Skeletal muscle satellite cell (primary cell): ENCODE results near the gene MS4A14. TPM values are rescaled to one million over a fixed set of nuclear protein-coding genes. Genes with fewer than 3 reads are reported as not detected.
"Not testable (repeated sequence)": the region's sequence is repeated elsewhere in the genome, so short reads cannot be mapped to it uniquely, and the experiment has no call there.

Experiments
- H3K27me3 ChIP-seq: 2 replicates; pipeline ENCODE4 v1.7.0; 2013; ENCODE audit warnings: low read length; ENCODE audit not compliant: control insufficient read depth, insufficient read depth
- H3K36me3 ChIP-seq: 2 replicates; pipeline ENCODE4 v1.7.0; 2013; ENCODE audit warnings: mild to moderate bottlenecking, control low read depth, low read length; ENCODE audit not compliant: insufficient read depth
- H3K4me1 ChIP-seq: 2 replicates; pipeline ENCODE4 v1.7.0; 2013; ENCODE audit warnings: low read length; ENCODE audit not compliant: control insufficient read depth, insufficient read depth
- H3K4me2 ChIP-seq: 2 replicates; pipeline ENCODE4 v1.7.0; 2013; ENCODE audit warnings: mild to moderate bottlenecking, low read length
- H3K4me3 ChIP-seq: 2 replicates; pipeline ENCODE4 v1.7.0; 2013; ENCODE audit warnings: low read length
- H3K9ac ChIP-seq: 2 replicates; pipeline ENCODE4 v1.7.0; 2013; ENCODE audit warnings: mild to moderate bottlenecking, low read depth, low read length, moderate library complexity
- H3K9me3 ChIP-seq: replicated peaks from 2 replicates; pipeline ENCODE4 v1.7.0; 2013; ENCODE audit warnings: mild to moderate bottlenecking, control low read depth, low read length
- total RNA-seq: library from RNA; depleted of rRNA; stranded (reverse); fragments of >200 nt; gene quantifications from 2 replicates; pipeline ENCODE4 v1.2.3, GENCODE V29; 2012; rRNA removed

The MS4A14 gene
- total RNA-seq, result not detected in 2 replicates

- no peaks in the 10 kb centered on the region for H3K27me3 ChIP-seq
- H3K4me2 ChIP-seq, result no peak within 1 kb of the TSS
- no peak within 1 kb of the TSS for H3K4me3 ChIP-seq
- no peaks in the 10 kb centered on the region for H3K36me3 ChIP-seq
- H3K9me3 ChIP-seq, result peaks cover 3% of the 10 kb centered on the region
- no peak within 1 kb of the TSS for H3K9ac ChIP-seq
- H3K4me1 ChIP-seq, result no peaks in the 10 kb centered on the region
These were observed at the start of gene MS4A14 for GRCh38 chr11:60396382-60396781. Gene MS4A14 (plus strand): TSS chr11:60396459. CDS start chr11:60396579, 120 bp downstream.

DNA sequence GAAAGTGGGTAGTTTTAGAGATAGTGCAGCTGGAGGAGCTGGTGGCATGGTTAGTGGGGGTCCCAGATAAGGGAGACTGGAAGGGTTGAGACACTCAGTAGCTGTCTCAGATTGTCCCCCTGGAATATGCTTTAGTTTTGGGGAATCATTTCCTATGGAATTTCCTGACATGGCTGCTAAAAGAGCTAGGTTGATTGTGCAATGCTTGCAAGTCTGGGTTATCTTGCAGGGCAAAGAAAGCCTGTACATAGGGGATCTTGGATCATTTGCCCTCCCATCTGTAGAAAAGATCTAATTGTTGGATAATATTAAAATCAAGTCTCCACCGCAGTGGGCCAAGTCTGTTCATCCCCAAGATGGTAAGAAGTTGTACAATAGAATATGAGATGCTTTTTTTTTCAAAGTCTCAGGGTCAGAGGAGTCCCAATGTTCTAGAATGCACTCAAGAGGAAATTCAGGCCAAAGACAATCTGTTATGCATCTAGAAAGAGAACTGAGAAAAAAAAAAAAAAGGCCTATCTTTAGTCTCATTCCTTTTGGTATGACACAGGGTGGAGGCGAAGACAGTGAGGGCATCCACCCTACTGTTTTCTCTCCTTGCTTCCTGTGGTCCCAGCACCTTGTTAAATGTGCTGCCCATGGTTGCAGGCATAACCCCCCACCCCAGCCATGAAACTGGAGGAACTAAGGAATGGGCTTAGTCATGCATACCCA, 49.0 kb upstream of the MS4A14 start:
- Histone ChIP-seq H3K4me2 (no peak overlapping the region), H3K4me3 (no peak overlapping the region), H3K9ac (no peak overlapping the region), H3K36me3 (no peaks in the 10 kb centered on the region), H3K4me1 (no peaks in the 10 kb centered on the region), H3K27me3 (no peaks in the 10 kb centered on the region), H3K9me3 (no peaks in the 10 kb centered on the region)

DNA sequence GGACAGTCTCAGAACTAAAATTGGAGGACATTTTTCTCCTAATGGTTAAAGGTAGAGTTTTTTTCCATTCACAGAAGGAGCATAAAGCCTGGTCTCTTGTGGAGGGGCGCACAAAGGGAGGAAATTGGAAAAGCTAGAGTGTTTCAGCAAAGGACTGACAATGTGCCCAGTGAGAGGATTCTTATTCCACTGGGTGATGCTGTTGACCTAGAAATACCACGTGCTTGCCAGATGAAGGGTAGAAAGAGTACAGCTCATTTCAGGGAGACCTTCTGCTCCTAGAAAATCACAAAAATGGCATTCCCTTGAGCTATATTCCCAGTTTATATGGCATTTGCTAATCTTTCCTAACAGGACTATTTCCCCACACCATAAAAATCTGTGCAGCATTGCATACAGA, 48.1 kb upstream of the MS4A14 start:
- Histone ChIP-seq H3K9ac (no peak overlapping the region), H3K36me3 (no peaks in the 10 kb centered on the region)

GRCh38 chr11:60349990-60350389, 46.3 kb upstream of the MS4A14 start:
- H3K4me3 ChIP-seq, result no peak overlapping the region
- H3K27me3 ChIP-seq, result no peaks in the 10 kb centered on the region
- peaks cover 3% of the 10 kb centered on the region for H3K9me3 ChIP-seq
- H3K4me1 ChIP-seq, result no peaks in the 10 kb centered on the region
- no peak overlapping the region for H3K4me2 ChIP-seq
- no peak overlapping the region for H3K9ac ChIP-seq
- H3K36me3 ChIP-seq, result no peaks in the 10 kb centered on the region

More for the DNA sequence above, 48.1 kb upstream of the MS4A14 start:
- H3K4me2 ChIP-seq, result no peak overlapping the region
- no peaks in the 10 kb centered on the region for H3K27me3 ChIP-seq
- H3K9me3 ChIP-seq, result no peaks in the 10 kb centered on the region
- H3K4me3 ChIP-seq, result no peak overlapping the region
- no peaks in the 10 kb centered on the region for H3K4me1 ChIP-seq

GRCh38 chr11:60357771-60358170, 38.5 kb upstream of the MS4A14 start:
- H3K4me3 ChIP-seq, result no peak overlapping the region
- no peaks in the 10 kb centered on the region for H3K36me3 ChIP-seq
- H3K9ac ChIP-seq, result no peak overlapping the region
- H3K4me2 ChIP-seq, result no peak overlapping the region
- peaks cover 3% of the 10 kb centered on the region for H3K9me3 ChIP-seq
- H3K4me1 ChIP-seq, result no peaks in the 10 kb centered on the region
- H3K27me3 ChIP-seq, result no peaks in the 10 kb centered on the region

DNA sequence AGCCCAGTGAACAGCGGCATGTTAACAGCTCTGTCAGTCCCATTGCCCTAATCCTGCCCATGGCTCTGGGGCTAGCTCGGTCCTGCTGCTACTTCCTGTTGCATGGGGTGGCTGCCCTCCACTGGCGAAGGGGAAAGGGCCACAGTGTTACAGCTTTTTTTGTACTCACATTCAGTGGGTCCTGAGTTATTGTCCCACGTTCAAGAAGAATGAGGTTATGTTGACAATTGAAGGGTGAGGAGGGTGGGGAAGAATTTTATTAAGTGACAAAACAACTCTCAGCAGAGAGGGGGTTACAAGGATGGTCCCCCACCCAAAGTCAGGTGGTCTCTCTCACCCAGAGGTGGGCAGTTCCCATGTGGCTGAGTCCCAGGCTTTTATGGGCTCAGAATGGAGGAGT, 35.6 kb upstream of the MS4A14 start:
- Histone ChIP-seq H3K4me2 (no peak overlapping the region), H3K27me3 (no peaks in the 10 kb centered on the region), H3K9ac (no peak overlapping the region), H3K4me1 (no peaks in the 10 kb centered on the region), H3K4me3 (no peak overlapping the region), H3K36me3 (no peaks in the 10 kb centered on the region), H3K9me3 (no peaks in the 10 kb centered on the region)

DNA sequence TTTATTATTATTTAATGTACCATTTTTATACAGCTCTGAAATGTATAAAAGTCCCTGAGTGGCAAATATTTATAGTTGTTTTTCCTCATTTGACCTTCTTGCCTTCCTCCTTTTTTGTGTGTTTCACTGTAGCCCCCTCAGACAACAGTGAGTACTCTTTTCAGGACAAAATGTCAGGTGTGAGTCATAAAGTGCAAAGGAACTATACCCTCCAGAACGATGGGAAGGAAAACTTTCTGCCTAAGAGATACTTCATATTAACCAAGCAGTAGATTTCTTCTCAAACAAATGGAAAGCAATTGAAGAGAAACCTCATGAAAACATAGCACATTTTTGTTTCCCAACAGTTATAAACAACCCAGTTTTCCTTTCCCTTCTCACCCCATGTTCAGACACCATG, 34.0 kb upstream of the MS4A14 start:
- no peaks in the 10 kb centered on the region for H3K4me1 ChIP-seq
- H3K36me3 ChIP-seq, result no peaks in the 10 kb centered on the region

GRCh38 chr11:60363542-60364470, 32.5 kb upstream of the MS4A14 start:
- Histone ChIP-seq H3K9ac (no peak overlapping the region), H3K4me3 (no peak overlapping the region)

More for the DNA sequence above, 34.0 kb upstream of the MS4A14 start:
- H3K4me2 ChIP-seq, result no peak overlapping the region
- no peak overlapping the region for H3K4me3 ChIP-seq
- H3K27me3 ChIP-seq, result no peaks in the 10 kb centered on the region
- no peak overlapping the region for H3K9ac ChIP-seq
- no peaks in the 10 kb centered on the region for H3K9me3 ChIP-seq

DNA sequence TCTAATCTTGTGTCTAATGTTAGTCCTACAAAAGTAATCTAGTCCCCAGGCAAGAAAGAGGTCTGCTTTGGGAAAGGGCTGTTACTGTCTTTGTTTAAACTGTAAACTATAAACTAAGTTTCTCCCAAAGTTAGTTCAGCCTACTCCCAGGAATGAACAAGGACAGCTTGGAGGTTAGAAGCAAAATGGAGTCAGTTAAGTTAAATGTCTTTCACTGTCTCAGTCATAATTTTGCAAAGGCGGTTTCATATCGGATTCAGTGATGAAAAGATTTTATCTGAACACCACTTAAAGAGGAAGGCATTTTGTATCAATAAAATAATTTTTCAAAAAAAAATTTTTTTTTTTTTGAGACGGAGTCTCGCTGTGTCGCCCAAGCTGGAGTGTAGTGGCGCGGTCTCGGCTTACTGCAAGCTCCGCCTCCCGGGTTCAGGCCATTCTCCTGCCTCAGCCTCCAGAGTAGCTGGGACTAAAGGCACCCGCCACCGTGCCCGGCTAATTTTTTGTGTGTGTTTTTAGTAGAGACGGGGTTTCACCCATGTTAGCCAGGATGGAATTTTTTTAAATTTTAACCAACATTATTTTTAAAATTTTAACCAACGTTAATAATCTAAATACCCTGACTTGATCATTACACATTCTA, 29.9 kb upstream of the MS4A14 start:
- not testable (repeated sequence) for H3K4me2 ChIP-seq, H3K9me3 ChIP-seq, H3K9ac ChIP-seq, H3K36me3 ChIP-seq, H3K4me1 ChIP-seq, H3K27me3 ChIP-seq, H3K4me3 ChIP-seq

More at GRCh38 chr11:60363542-60364470, 32.5 kb upstream of the MS4A14 start:
- Histone ChIP-seq H3K36me3 (no peaks in the 10 kb centered on the region), H3K27me3 (no peaks in the 10 kb centered on the region), H3K4me2 (no peak overlapping the region), H3K9me3 (no peaks in the 10 kb centered on the region), H3K4me1 (no peaks in the 10 kb centered on the region)

- Histone ChIP-seq H3K4me1 (no peaks in the 10 kb centered on the region), H3K9me3 (no peaks in the 10 kb centered on the region), H3K9ac (no peak overlapping the region), H3K36me3 (no peaks in the 10 kb centered on the region), H3K4me3 (no peak overlapping the region), H3K4me2 (no peak overlapping the region), H3K27me3 (no peaks in the 10 kb centered on the region)
These were observed 29.2 kb upstream of the MS4A14 start for GRCh38 chr11:60367009-60367408.

DNA sequence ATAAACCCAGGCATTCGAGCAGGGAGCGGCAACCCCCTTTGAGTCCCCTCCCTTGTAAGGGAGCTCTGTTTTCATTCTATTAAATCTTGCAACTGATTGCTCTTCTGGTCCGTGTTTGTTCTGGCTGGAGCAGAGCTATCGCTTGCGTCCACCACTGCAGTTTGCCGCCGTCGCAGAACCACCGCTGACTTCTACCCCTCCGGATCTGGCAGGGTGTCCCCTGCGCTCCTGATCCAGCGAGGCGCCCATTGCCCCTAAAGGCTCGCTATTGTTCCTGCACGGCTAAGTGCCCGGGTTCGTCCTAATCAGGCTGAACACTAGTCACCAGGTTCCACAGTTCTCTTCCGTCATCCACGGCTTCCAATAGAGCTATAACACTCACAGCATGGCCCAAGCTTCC, 28.4 kb upstream of the MS4A14 start:
- Histone ChIP-seq H3K27me3 (no peaks in the 10 kb centered on the region), H3K9ac (no peak overlapping the region), H3K4me1 (no peaks in the 10 kb centered on the region)

More for the DNA sequence above, 28.4 kb upstream of the MS4A14 start:
- Histone ChIP-seq H3K36me3 (no peaks in the 10 kb centered on the region), H3K4me3 (no peak overlapping the region), H3K9me3 (no peaks in the 10 kb centered on the region), H3K4me2 (no peak overlapping the region)
